HG03045 (cell line): ENCODE results near the gene ABCB4.

Experiments used
- ATAC-seq: cut with Tn5 transposase; IDR thresholded peaks from one replicate; pipeline ENCODE4 v1.9.1; 2021; ENCODE audit warnings: mild to moderate bottlenecking, moderate library complexity; ENCODE audit not compliant: unreplicated experiment

ABCB4 gene

DNA sequence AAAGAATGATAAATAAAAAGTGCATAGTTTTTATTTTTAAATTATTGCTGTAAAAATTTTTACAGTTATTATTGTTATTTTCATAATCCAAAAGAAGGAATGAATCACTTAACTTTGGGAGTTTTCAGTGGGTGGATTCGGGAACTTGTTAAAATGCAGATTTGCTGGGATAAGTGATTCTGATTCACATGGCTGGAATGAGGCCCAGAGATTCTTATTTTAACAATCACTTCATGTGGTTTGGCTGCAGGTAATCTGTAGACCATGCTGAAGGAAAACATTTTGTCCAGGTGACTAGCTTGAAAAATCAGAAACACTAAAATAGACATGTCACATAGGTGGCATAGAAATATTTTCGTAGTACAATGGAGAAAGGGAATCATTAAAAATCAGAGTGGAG, 116.1 kb downstream of the ABCB4 start:
- ATAC-seq = no peak

DNA sequence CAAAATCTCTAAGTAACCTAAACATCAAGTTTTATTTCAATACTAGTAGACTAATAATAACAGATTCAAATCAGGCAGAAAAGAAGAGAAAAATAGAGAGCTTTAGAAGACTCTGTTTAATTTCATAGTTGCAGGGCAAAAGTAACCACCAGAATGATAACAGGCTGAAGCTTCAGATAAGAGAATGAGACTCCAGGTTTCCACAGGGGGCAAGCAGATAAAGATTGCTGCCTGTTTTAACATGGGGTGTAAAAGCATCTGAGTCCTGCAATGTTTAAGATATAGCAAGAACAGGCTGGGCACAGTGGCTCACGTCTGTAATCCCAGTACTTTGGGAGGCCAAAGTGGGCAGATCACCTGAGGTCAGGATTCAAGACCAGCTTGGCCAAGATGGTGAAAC, 119.0 kb downstream of the ABCB4 start:
- ATAC-seq = no peak

DNA sequence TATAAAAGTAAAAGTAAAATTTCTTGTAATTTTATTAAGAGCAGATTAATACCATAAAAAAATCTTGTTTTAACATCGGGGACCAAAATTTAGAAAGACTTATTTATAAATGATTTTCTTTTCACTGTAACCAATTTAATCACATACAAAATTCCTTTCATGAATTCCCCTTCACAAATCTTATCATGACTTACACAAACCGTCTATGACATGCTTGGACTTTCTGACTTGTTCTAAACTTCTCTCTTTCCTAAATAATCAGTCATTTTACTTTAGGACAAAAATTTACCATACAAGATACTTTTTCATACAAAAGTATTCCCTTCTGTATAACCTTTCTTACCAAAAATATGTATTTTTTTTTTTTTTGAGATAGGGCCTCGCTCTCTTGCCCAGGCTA, 120.7 kb downstream of the ABCB4 start:
- ATAC-seq = no peak
